ENCODE data around the gene PLXNA1. TPM values are rescaled to one million over a fixed set of nuclear protein-coding genes. Genes with fewer than 3 reads are reported as not detected.

The PLXNA1 gene
- total and polyA plus RNA-seq, 9 donors = 22.6 to 51.5 (median 40.6) TPM

- peaks cover 47% of the 10 kb centered on the region for H3K36me3 ChIP-seq (ENCODE audit: control insufficient read depth, insufficient read depth, low read length)
- no peak for DNase-seq
- H3K27ac ChIP-seq (ENCODE audit: low read length) = no peak overlapping the region
- peaks cover 19% of the 10 kb centered on the region for H3K4me1 ChIP-seq (ENCODE audit: control insufficient read depth, insufficient read depth, low read length)
- 52% methylated on average over 5 of the region's 10 CpGs for WGBS (ENCODE audit: insufficient coverage)
- no peak overlapping the region for H3K4me3 ChIP-seq (ENCODE audit: low read length)
- H3K27me3 ChIP-seq (ENCODE audit: control insufficient read depth, insufficient read depth, low read length) = no peaks in the 10 kb centered on the region
- H3K9me3 ChIP-seq (replicated peaks; ENCODE audit: control insufficient read depth, low read depth, low read length) = no peaks in the 10 kb centered on the region
These were observed 26.6 kb downstream of the PLXNA1 start for GRCh38 chr3:127009531-127009930.

- no peak overlapping the region for H3K4me3 ChIP-seq (ENCODE audit: low read length)
- no peaks in the 10 kb centered on the region for H3K9me3 ChIP-seq (replicated peaks; ENCODE audit: control insufficient read depth, low read depth, low read length)
- no peaks in the 10 kb centered on the region for H3K27me3 ChIP-seq (ENCODE audit: control insufficient read depth, insufficient read depth, low read length)
- 86% methylated on average over 8 of the region's 8 CpGs for WGBS (ENCODE audit: insufficient coverage)
- DNase-seq = no peak
- H3K4me1 ChIP-seq (ENCODE audit: control insufficient read depth, insufficient read depth, low read length) = peaks cover 16% of the 10 kb centered on the region
- peaks cover 59% of the 10 kb centered on the region for H3K36me3 ChIP-seq (ENCODE audit: control insufficient read depth, insufficient read depth, low read length)
- H3K27ac ChIP-seq (ENCODE audit: low read length) = no peak overlapping the region
These were observed 28.5 kb downstream of the PLXNA1 start for GRCh38 chr3:127011270-127011992.

DNA sequence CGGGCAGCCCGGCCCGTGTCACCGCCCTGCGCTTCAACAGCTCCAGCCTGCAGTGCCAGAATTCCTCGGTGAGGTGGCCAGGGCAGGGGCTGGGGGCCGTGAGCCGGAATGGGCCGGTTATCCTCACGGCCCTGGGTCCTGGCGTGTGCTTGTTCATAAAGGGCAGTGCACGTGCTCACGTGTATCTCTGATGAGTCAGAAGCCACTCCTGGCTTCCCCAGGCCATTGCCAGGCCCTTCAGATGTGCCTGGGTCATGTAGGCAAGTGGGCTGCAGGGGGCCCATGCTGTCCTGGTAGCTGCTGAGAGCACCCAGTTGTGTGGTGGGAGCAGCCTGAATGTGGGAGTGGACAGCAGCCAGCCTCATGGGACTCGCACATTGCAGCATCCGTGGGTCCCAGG lies 29.2 kb downstream of the PLXNA1 start:
- Histone ChIP-seq H3K9me3 (replicated peaks; ENCODE audit: control insufficient read depth, low read depth, low read length) (no peaks in the 10 kb centered on the region), H3K4me3 (ENCODE audit: low read length) (no peak overlapping the region), H3K36me3 (ENCODE audit: control insufficient read depth, insufficient read depth, low read length) (peaks cover 64% of the 10 kb centered on the region), H3K27me3 (ENCODE audit: control insufficient read depth, insufficient read depth, low read length) (no peaks in the 10 kb centered on the region), H3K27ac (ENCODE audit: low read length) (no peak overlapping the region), H3K4me1 (ENCODE audit: control insufficient read depth, insufficient read depth, low read length) (peaks cover 16% of the 10 kb centered on the region)
- whole genome bisulfite sequencing (ENCODE audit: insufficient coverage) = 92% methylated on average over 15 of the region's 15 CpGs
- DNase-seq = no peak

DNA sequence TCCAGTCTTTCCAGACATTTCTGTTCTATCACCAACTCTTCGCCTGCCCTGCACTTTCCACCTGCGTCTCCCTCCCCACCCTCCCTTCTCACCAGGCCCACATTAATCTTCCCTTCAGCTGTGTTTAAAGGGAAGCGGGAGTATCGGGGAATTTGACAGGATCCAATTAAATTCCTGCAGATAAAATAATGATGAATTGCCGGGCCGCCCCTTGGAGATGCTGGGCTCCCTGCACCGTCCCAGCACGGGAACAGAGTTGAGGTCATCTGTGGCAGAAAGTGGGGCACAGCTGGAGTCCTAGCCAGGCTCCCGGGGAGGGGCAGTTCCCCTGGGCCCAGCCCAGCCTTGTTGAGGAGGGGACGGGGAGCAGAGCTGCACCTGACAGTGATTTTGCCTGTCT lies 30.3 kb downstream of the PLXNA1 start:
- no peak for DNase-seq
- 52% methylated on average over 8 of the region's 10 CpGs for WGBS (ENCODE audit: insufficient coverage)
- Histone ChIP-seq H3K27ac (ENCODE audit: low read length) (no peak overlapping the region), H3K4me3 (ENCODE audit: low read length) (no peak overlapping the region), H3K4me1 (ENCODE audit: control insufficient read depth, insufficient read depth, low read length) (peaks cover 16% of the 10 kb centered on the region), H3K36me3 (ENCODE audit: control insufficient read depth, insufficient read depth, low read length) (peaks cover 66% of the 10 kb centered on the region), H3K9me3 (replicated peaks; ENCODE audit: control insufficient read depth, low read depth, low read length) (no peaks in the 10 kb centered on the region), H3K27me3 (ENCODE audit: control insufficient read depth, insufficient read depth, low read length) (no peaks in the 10 kb centered on the region)

DNA sequence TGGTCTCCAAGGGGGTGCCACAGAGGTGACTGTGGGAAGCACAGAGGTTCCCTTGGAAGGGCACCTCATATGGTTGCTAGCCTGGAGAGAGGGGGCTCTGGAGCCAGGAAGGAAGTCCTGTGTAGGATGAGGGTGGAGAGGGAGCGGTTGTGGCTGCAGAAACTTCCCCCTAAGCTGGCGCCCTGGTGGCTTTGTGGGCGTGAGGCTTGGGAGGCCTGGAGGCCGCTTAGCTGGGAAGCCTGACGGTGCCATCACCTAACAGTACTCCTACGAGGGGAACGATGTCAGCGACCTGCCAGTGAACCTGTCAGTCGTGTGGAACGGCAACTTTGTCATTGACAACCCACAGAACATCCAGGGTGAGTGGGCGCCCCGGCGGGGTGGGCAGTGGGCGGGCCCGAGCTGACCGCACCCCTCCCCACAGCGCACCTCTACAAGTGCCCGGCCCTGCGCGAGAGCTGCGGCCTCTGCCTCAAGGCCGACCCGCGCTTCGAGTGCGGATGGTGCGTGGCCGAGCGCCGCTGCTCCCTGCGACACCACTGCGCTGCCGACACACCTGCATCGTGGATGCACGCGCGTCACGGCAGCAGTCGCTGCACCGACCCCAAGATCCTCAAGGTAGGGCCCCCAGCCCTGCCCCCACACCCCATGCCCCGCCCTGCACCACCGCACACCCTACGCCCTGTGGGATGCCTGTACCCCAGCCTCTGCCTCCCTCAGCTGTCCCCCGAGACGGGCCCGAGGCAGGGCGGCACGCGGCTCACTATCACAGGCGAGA lies 31.0 kb downstream of the PLXNA1 start:
- H3K9me3 ChIP-seq (replicated peaks; ENCODE audit: control insufficient read depth, low read depth, low read length) = no peaks in the 10 kb centered on the region
- H3K36me3 ChIP-seq (ENCODE audit: control insufficient read depth, insufficient read depth, low read length) = peaks cover 67% of the 10 kb centered on the region
- H3K4me1 ChIP-seq (ENCODE audit: control insufficient read depth, insufficient read depth, low read length) = peaks cover 11% of the 10 kb centered on the region
- no peak for DNase-seq
- no peak overlapping the region for H3K4me3 ChIP-seq (ENCODE audit: low read length)
- 94% methylated on average over 45 of the region's 50 CpGs for WGBS (ENCODE audit: insufficient coverage)
- no peak overlapping the region for H3K27ac ChIP-seq (ENCODE audit: low read length)
- H3K27me3 ChIP-seq (ENCODE audit: control insufficient read depth, insufficient read depth, low read length) = no peaks in the 10 kb centered on the region

- WGBS (ENCODE audit: insufficient coverage) = 83% methylated on average over 30 of the region's 35 CpGs
- no peak overlapping the region for H3K4me3 ChIP-seq (ENCODE audit: low read length)
- no peak overlapping the region for H3K27ac ChIP-seq (ENCODE audit: low read length)
- no peaks in the 10 kb centered on the region for H3K9me3 ChIP-seq (replicated peaks; ENCODE audit: control insufficient read depth, low read depth, low read length)
- H3K4me1 ChIP-seq (ENCODE audit: control insufficient read depth, insufficient read depth, low read length) = peaks cover 9% of the 10 kb centered on the region
- H3K36me3 ChIP-seq (ENCODE audit: control insufficient read depth, insufficient read depth, low read length) = peaks cover 75% of the 10 kb centered on the region
- DNase-seq = no peak
- no peaks in the 10 kb centered on the region for H3K27me3 ChIP-seq (ENCODE audit: control insufficient read depth, insufficient read depth, low read length)
These were observed 31.8 kb downstream of the PLXNA1 start for GRCh38 chr3:127014536-127015281.

DNA sequence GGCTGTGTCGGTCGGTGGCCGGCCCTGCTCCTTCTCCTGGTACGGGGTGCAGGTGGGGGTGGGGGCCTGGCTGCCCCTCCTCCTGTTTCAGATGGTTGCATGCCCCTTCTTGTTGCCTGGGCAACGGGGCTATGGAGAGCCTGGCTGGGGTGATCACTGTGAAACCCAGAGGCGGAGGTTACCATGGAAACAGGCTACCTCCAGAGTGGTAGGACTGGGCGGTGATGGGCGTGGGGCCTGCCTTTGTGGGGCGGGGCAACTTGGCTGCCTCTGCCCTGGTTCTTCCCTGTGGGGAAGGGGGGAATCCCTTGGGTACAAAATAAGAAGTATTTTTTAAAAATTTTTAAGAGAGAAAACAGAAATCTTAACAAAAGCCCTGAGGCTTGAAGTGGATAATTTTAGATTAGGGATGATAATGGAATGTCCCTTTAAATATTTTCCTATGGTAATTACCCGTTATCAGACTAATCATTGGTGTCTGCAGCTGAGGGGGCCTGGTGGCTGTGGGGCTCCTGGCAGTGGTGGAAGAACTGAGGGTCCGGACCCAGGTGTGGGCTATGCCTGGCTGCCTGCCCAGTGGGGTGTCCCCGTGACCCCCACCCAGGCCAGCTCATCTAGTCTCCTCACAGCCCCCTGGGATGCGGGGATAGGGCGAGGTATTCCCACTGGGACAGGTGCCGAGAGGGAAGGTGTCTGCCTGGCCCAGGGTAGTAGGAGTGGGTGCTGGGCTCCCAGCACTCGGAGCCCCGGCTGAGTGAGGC lies 32.5 kb downstream of the PLXNA1 start:
- no peak for DNase-seq
- Histone ChIP-seq H3K4me3 (ENCODE audit: low read length) (no peak overlapping the region), H3K36me3 (ENCODE audit: control insufficient read depth, insufficient read depth, low read length) (peaks cover 82% of the 10 kb centered on the region), H3K27ac (ENCODE audit: low read length) (no peak overlapping the region), H3K4me1 (ENCODE audit: control insufficient read depth, insufficient read depth, low read length) (peaks cover 5% of the 10 kb centered on the region), H3K9me3 (replicated peaks; ENCODE audit: control insufficient read depth, low read depth, low read length) (no peaks in the 10 kb centered on the region), H3K27me3 (ENCODE audit: control insufficient read depth, insufficient read depth, low read length) (no peaks in the 10 kb centered on the region)
- WGBS (ENCODE audit: insufficient coverage) = 75% methylated on average over 11 of the region's 17 CpGs

GRCh38 chr3:127016043-127016343 lies 33.1 kb downstream of the PLXNA1 start:
- Histone ChIP-seq H3K27me3 (ENCODE audit: control insufficient read depth, insufficient read depth, low read length) (no peaks in the 10 kb centered on the region), H3K4me1 (ENCODE audit: control insufficient read depth, insufficient read depth, low read length) (peaks cover 5% of the 10 kb centered on the region), H3K27ac (ENCODE audit: low read length) (no peak overlapping the region), H3K36me3 (ENCODE audit: control insufficient read depth, insufficient read depth, low read length) (peaks cover 85% of the 10 kb centered on the region), H3K9me3 (replicated peaks; ENCODE audit: control insufficient read depth, low read depth, low read length) (no peaks in the 10 kb centered on the region), H3K4me3 (ENCODE audit: low read length) (no peak overlapping the region)
- DNase-seq = no peak
- WGBS (ENCODE audit: insufficient coverage) = 94% methylated on average over 10 of the region's 10 CpGs

- 96% methylated on average over 11 of the region's 15 CpGs for WGBS (ENCODE audit: insufficient coverage)
- Histone ChIP-seq H3K9me3 (replicated peaks; ENCODE audit: control insufficient read depth, low read depth, low read length) (no peaks in the 10 kb centered on the region), H3K4me1 (ENCODE audit: control insufficient read depth, insufficient read depth, low read length) (peaks cover 1% of the 10 kb centered on the region), H3K36me3 (ENCODE audit: control insufficient read depth, insufficient read depth, low read length) (peaks cover 88% of the 10 kb centered on the region), H3K27me3 (ENCODE audit: control insufficient read depth, insufficient read depth, low read length) (no peaks in the 10 kb centered on the region), H3K27ac (ENCODE audit: low read length) (no peak overlapping the region), H3K4me3 (ENCODE audit: low read length) (no peak overlapping the region)
- no peak for DNase-seq
These were observed 33.5 kb downstream of the PLXNA1 start for GRCh38 chr3:127016461-127016860.
